Activated CD8-positive, alpha-beta memory T cell treated with anti-CD3 and anti-CD28 coated beads for 24 hours (primary cell): ENCODE data around the gene PLEKHG3.

Experiments used
- DNase-seq: peaks from one replicate; pipeline ENCODE4 v3.0.0-alpha.2; 2020

Gene PLEKHG3

GRCh38 chr14:64708148-64709004 is 4.2 kb downstream of the PLEKHG3 start:
- no peak for DNase-seq

- no peak for DNase-seq
Observed at GRCh38 chr14:64709126-64709525, 4.9 kb downstream of the PLEKHG3 start.

GRCh38 chr14:64711039-64711438 is 6.8 kb downstream of the PLEKHG3 start:
- no peak for DNase-seq

GRCh38 chr14:64713677-64714076 is 9.5 kb downstream of the PLEKHG3 start:
- no peak for DNase-seq

GRCh38 chr14:64714432-64715025 is 10.3 kb downstream of the PLEKHG3 start:
- no peak for DNase-seq

- no peak for DNase-seq
Observed at GRCh38 chr14:64715146-64715627, 11.0 kb downstream of the PLEKHG3 start.

- no peak for DNase-seq
Observed at GRCh38 chr14:64715628-64716412, 11.6 kb downstream of the PLEKHG3 start.

- DNase-seq = no peak
Observed at GRCh38 chr14:64717870-64718269, 13.6 kb downstream of the PLEKHG3 start.

- DNase-seq = no peak
Observed at GRCh38 chr14:64718762-64719161, 14.5 kb downstream of the PLEKHG3 start.

GRCh38 chr14:64719601-64720000 is 15.4 kb downstream of the PLEKHG3 start:
- DNase-seq = no peak

GRCh38 chr14:64720131-64720576 is 15.9 kb downstream of the PLEKHG3 start:
- no peak for DNase-seq

- no peak for DNase-seq
Observed at GRCh38 chr14:64721391-64721791, 17.2 kb downstream of the PLEKHG3 start.

- no peak for DNase-seq
Observed at GRCh38 chr14:64721899-64722298, 17.7 kb downstream of the PLEKHG3 start.

GRCh38 chr14:64722842-64723447 is 18.7 kb downstream of the PLEKHG3 start:
- no peak for DNase-seq

GRCh38 chr14:64723691-64724577 is 19.7 kb downstream of the PLEKHG3 start:
- DNase-seq = no peak

- no peak for DNase-seq
Observed at GRCh38 chr14:64724578-64724930, 20.3 kb downstream of the PLEKHG3 start.

GRCh38 chr14:64725261-64725815 is 21.1 kb downstream of the PLEKHG3 start:
- no peak for DNase-seq

GRCh38 chr14:64725879-64726584 is 21.8 kb downstream of the PLEKHG3 start:
- no peak for DNase-seq

GRCh38 chr14:64726585-64726890 is 22.3 kb downstream of the PLEKHG3 start:
- no peak for DNase-seq

GRCh38 chr14:64727551-64728071 is 23.4 kb downstream of the PLEKHG3 start:
- DNase-seq = no peak

GRCh38 chr14:64728106-64728505 is 23.9 kb downstream of the PLEKHG3 start:
- DNase-seq = no peak
